SK-N-SH (cell line): ENCODE results near the gene TRIM67. TPM values are rescaled to one million over a fixed set of nuclear protein-coding genes. Genes with fewer than 3 reads are reported as not detected.

Experiments used
- CTCF ChIA-PET: fragments of 300-600, 350-600 bp; formaldehyde crosslinking; extraction: SDS; loops from one replicate; lab custom pipeline; 2021; lab: Yijun Ruan, JAX
- POLR2A ChIA-PET: fragments of 350-600 bp; sonication (Branson Sonifier 250); formaldehyde crosslinking; extraction: SDS; loops from one replicate; lab custom pipeline; 2020; ENCODE audit warnings: antibody characterized with exemption, inconsistent platforms; lab: Yijun Ruan, JAX
- DNase-seq: peaks from one replicate; pipeline ENCODE4 v3.0.0; 2012
- H2AFZ ChIP-seq: fragments of 200-600 bp; sonication (generic); 2 replicates; pipeline ENCODE4 v1.8.1; 2016; ENCODE audit warnings: antibody characterized with exemption, mild to moderate bottlenecking, low read depth
- H3F3A ChIP-seq: fragments of 200-600 bp; sonication (generic); replicated peaks from 2 replicates; pipeline ENCODE3; 2016; ENCODE audit warnings: antibody characterized with exemption, mild to moderate bottlenecking; ENCODE audit not compliant: insufficient read depth
- H3K27ac ChIP-seq, 2 experiments: fragments of 200-500 bp in 1 of 2; fragments of 200-600 bp in 1 of 2; sonication (Bioruptor generic) in 1 of 2; sonication (generic), shearing (Covaris generic) in 1 of 2; 2 replicates each; pipeline versions ENCODE4 v1.5.1 to v1.6.1; 2014 to 2016; ENCODE audit warnings: low read depth in 2 of 2, inconsistent platforms in 1 of 2, low read length in 1 of 2, mild to moderate bottlenecking in 1 of 2, mixed read lengths in 1 of 2
- H3K27me3 ChIP-seq: fragments of 200-600 bp; sonication (generic), shearing (Covaris generic); 2 replicates; pipeline ENCODE4 v1.6.1; 2016; ENCODE audit warnings: mixed run types; ENCODE audit not compliant: insufficient read depth
- H3K36me3 ChIP-seq, 2 experiments: fragments of 200-500 bp in 1 of 2; fragments of 200-600 bp in 1 of 2; sonication (Bioruptor generic) in 1 of 2; sonication (generic) in 1 of 2; replicated peaks in 1 of 2; 2 replicates each; pipeline versions ENCODE3 to v1.5.1; 2014 to 2016; ENCODE audit warnings: low read length in 1 of 2, mild to moderate bottlenecking in 1 of 2; ENCODE audit not compliant: insufficient read depth in 2 of 2, control insufficient read depth in 1 of 2
- H3K4me1 ChIP-seq, 2 experiments: fragments of 200-500 bp in 1 of 2; fragments of 200-600 bp in 1 of 2; sonication (Bioruptor generic) in 1 of 2; sonication (generic), shearing (Covaris generic) in 1 of 2; 2 replicates each; pipeline versions ENCODE4 v1.5.1 to v1.6.1; 2014 to 2016; ENCODE audit warnings: low read depth in 1 of 2, low read length in 1 of 2, mixed run types in 1 of 2; ENCODE audit not compliant: insufficient read depth in 2 of 2, control insufficient read depth in 1 of 2
- H3K4me2 ChIP-seq: fragments of 200-600 bp; sonication (generic), shearing (Covaris generic); 2 replicates; pipeline ENCODE4 v1.6.1; 2017; ENCODE audit warnings: mixed run types
- H3K4me3 ChIP-seq, 2 experiments: fragments of 200-500 bp in 1 of 2; fragments of 200-600 bp in 1 of 2; sonication (Bioruptor generic) in 1 of 2; sonication (generic), shearing (Covaris generic) in 1 of 2; 2 replicates each; pipeline versions ENCODE4 v1.5.1 to v1.8.1; 2014 to 2016; ENCODE audit warnings: low read depth in 2 of 2, inconsistent platforms in 1 of 2, low read length in 1 of 2, mild to moderate bottlenecking in 1 of 2, mixed read lengths in 1 of 2, moderate library complexity in 1 of 2
- H3K79me2 ChIP-seq: fragments of 200-600 bp; sonication (generic); 2 replicates; pipeline ENCODE4 v1.8.1; 2017; ENCODE audit warnings: mild to moderate bottlenecking; ENCODE audit not compliant: insufficient read depth
- H3K9ac ChIP-seq: fragments of 200-600 bp; sonication (generic); 2 replicates; pipeline ENCODE4 v1.6.1; 2017; ENCODE audit warnings: mixed run types
- H3K9me2 ChIP-seq: fragments of 200-600 bp; sonication (generic); 2 replicates; pipeline ENCODE4 v1.6.1; 2017; ENCODE audit warnings: mixed run types
- H3K9me3 ChIP-seq: fragments of 200-600 bp; sonication (generic); 2 replicates; pipeline ENCODE4 v1.6.1; 2017; ENCODE audit warnings: mixed run types, mild to moderate bottlenecking, moderate library complexity
- H4K20me1 ChIP-seq: fragments of 200-600 bp; sonication (generic); 2 replicates; pipeline ENCODE4 v1.6.1; 2017; ENCODE audit warnings: mild to moderate bottlenecking, mixed run types; ENCODE audit not compliant: insufficient read depth
- JUND ChIP-seq: IDR thresholded peaks from 2 replicates; pipeline ENCODE4 v1.4.0; 2012
- MXI1 ChIP-seq: IDR thresholded peaks from 2 replicates; pipeline ENCODE4 v1.6.1; 2012; ENCODE audit warnings: mild to moderate bottlenecking, low read depth, low read length, improper control_type of control experiment
- RFX5 ChIP-seq: IDR thresholded peaks from 2 replicates; pipeline ENCODE4 v1.6.1; 2012; ENCODE audit warnings: mild to moderate bottlenecking, improper control_type of control experiment, low read length
- SMC3 ChIP-seq: IDR thresholded peaks from 2 replicates; pipeline ENCODE4 v1.6.1; 2012; ENCODE audit warnings: low read depth, low read length, improper control_type of control experiment
- TAF1 ChIP-seq: IDR thresholded peaks from 2 replicates; pipeline ENCODE4 v1.6.1; 2012; ENCODE audit warnings: low read depth, mild to moderate bottlenecking, low read length, moderate library complexity, borderline replicate concordance
- TCF12 ChIP-seq: IDR thresholded peaks from 2 replicates; pipeline ENCODE4 v1.4.0; 2012
- WGBS: methylation state at CpG from one replicate; pipeline ENCODE4 v1.1.6; 2017; ENCODE audit warnings: low lambda C conversion rate; 5-methylcytosine and 5-hydroxymethylcytosine counted together
- polyA plus RNA-seq, 3 experiments: library from polyadenylated mRNA; depleted of rRNA; stranded (reverse); fragments of >200 nt; gene quantifications; 2 replicates each; pipeline ENCODE4 v1.2.3, GENCODE V29; 2012
- TF ChIP-seq, protein P1 (sequence below): fragments of 150-350 bp; IDR thresholded peaks from 2 replicates; pipeline ENCODE4 v1.6.1; 2016; ENCODE audit warnings: mild to moderate bottlenecking, low read depth, low read length
- TF ChIP-seq, protein P2 (sequence below): IDR thresholded peaks from 2 replicates; pipeline ENCODE4 v1.4.0; 2012; ENCODE audit warnings: low read depth, borderline replicate concordance
- TF ChIP-seq, protein P3 (sequence below): fragments of 200-600 bp; sonication (generic); IDR thresholded peaks from 2 replicates; pipeline ENCODE4 v1.6.1; 2017; ENCODE audit warnings: antibody characterized with exemption, mild to moderate bottlenecking, moderate library complexity
- TF ChIP-seq, protein P4 (sequence below): IDR thresholded peaks from 2 replicates; pipeline ENCODE4 v1.6.1; 2012; ENCODE audit warnings: mild to moderate bottlenecking, low read depth, low read length, moderate library complexity

TRIM67 gene
- polyA plus RNA-seq, 1 of the 3 experiments (the other 2 are of a cell fraction): not detected

DNA sequence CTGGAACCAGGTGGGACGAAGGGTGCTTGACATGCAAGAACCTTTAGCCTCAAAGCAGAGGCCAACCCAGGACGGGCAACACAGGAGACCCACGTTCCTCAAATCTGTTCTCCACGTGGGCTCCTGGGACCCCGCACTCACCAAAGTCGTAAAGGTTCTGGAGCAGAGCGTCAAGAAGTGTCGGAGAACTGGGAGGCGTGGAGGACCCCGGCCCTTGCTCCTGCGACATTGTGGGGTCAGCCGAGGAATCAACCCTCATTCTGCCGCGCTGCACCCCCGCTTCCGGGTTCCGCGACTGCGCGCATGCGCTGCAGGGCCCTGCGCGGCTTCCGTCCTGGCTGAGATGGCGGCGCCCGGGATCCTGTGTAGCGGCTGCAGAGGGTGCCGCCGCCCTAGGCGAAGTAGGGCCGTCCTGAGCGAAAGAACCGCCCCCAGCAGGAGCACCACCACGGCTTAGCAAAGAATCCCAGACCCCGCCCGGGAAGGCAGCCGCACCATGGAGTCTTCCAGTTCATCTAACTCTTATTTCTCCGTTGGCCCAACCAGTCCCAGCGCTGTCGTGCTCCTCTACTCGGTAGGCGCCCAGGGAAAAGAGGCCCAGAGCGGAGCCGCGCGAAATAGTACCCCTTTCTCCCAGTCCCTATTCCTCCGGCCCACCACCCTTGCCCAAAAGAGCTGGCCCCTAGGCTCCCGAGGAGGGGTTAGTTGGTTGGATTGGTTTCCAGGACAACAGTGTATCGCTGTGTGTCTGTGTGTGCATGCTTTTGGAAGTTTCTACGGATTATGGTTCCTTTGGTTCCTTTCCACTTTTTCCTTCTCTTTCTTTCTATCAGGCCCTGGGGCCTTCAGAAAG, 79.3 kb downstream of the TRIM67 start, which contains the start of gene GNPAT (continued):
- TF ChIP-seq, protein P1, sequence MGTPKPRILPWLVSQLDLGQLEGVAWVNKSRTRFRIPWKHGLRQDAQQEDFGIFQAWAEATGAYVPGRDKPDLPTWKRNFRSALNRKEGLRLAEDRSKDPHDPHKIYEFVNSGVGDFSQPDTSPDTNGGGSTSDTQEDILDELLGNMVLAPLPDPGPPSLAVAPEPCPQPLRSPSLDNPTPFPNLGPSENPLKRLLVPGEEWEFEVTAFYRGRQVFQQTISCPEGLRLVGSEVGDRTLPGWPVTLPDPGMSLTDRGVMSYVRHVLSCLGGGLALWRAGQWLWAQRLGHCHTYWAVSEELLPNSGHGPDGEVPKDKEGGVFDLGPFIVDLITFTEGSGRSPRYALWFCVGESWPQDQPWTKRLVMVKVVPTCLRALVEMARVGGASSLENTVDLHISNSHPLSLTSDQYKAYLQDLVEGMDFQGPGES: no peak
- TF ChIP-seq MXI1 (peak; percentile 83), TCF12 (peak; percentile 9; the same call in 1 of the 2 replicates), TAF1 (peak; percentile 94), JUND (no peak), RFX5 (no peak)
- TF ChIP-seq, protein P2, sequence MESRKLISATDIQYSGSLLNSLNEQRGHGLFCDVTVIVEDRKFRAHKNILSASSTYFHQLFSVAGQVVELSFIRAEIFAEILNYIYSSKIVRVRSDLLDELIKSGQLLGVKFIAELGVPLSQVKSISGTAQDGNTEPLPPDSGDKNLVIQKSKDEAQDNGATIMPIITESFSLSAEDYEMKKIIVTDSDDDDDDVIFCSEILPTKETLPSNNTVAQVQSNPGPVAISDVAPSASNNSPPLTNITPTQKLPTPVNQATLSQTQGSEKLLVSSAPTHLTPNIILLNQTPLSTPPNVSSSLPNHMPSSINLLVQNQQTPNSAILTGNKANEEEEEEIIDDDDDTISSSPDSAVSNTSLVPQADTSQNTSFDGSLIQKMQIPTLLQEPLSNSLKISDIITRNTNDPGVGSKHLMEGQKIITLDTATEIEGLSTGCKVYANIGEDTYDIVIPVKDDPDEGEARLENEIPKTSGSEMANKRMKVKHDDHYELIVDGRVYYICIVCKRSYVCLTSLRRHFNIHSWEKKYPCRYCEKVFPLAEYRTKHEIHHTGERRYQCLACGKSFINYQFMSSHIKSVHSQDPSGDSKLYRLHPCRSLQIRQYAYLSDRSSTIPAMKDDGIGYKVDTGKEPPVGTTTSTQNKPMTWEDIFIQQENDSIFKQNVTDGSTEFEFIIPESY: no peak
- TF ChIP-seq, protein P3, sequence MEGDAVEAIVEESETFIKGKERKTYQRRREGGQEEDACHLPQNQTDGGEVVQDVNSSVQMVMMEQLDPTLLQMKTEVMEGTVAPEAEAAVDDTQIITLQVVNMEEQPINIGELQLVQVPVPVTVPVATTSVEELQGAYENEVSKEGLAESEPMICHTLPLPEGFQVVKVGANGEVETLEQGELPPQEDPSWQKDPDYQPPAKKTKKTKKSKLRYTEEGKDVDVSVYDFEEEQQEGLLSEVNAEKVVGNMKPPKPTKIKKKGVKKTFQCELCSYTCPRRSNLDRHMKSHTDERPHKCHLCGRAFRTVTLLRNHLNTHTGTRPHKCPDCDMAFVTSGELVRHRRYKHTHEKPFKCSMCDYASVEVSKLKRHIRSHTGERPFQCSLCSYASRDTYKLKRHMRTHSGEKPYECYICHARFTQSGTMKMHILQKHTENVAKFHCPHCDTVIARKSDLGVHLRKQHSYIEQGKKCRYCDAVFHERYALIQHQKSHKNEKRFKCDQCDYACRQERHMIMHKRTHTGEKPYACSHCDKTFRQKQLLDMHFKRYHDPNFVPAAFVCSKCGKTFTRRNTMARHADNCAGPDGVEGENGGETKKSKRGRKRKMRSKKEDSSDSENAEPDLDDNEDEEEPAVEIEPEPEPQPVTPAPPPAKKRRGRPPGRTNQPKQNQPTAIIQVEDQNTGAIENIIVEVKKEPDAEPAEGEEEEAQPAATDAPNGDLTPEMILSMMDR: no peak
- TF ChIP-seq, protein P4, sequence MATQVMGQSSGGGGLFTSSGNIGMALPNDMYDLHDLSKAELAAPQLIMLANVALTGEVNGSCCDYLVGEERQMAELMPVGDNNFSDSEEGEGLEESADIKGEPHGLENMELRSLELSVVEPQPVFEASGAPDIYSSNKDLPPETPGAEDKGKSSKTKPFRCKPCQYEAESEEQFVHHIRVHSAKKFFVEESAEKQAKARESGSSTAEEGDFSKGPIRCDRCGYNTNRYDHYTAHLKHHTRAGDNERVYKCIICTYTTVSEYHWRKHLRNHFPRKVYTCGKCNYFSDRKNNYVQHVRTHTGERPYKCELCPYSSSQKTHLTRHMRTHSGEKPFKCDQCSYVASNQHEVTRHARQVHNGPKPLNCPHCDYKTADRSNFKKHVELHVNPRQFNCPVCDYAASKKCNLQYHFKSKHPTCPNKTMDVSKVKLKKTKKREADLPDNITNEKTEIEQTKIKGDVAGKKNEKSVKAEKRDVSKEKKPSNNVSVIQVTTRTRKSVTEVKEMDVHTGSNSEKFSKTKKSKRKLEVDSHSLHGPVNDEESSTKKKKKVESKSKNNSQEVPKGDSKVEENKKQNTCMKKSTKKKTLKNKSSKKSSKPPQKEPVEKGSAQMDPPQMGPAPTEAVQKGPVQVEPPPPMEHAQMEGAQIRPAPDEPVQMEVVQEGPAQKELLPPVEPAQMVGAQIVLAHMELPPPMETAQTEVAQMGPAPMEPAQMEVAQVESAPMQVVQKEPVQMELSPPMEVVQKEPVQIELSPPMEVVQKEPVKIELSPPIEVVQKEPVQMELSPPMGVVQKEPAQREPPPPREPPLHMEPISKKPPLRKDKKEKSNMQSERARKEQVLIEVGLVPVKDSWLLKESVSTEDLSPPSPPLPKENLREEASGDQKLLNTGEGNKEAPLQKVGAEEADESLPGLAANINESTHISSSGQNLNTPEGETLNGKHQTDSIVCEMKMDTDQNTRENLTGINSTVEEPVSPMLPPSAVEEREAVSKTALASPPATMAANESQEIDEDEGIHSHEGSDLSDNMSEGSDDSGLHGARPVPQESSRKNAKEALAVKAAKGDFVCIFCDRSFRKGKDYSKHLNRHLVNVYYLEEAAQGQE: no peak

DNA sequence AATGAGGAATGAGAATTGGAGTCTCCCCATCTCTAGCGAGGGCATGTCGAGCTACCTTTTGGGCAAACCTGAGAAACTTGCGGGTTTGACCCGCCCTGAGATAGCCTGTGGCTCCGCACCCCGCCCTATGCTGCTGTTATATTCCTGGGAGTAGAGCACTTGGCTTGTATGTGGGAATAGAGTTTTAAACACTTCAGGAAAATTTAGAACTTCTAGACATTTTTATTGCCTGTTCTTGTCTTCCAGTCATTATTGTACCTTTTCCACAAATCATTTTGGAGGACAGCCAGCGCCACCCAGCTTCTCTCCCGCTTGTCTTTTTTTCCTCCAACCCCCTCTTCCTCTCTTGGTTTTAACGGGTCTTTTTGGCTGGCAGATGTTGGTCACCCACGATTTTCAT, 79.9 kb downstream of the TRIM67 start:
- peak; percentile 58 for DNase-seq
- H3K4me2 ChIP-seq: peak overlapping the region; percentile 88
- CTCF ChIA-PET: interaction anchor here (1.2 kb wide), 1 partner anchor 30 kb away, joined by 5 read pairs; no protein-coding TSS in a partner anchor
- H3K9me2 ChIP-seq: no peaks in the 10 kb centered on the region
- peaks cover 70% of the 10 kb centered on the region for H3K79me2 ChIP-seq
- POLR2A ChIA-PET: interaction anchor here (0.5 kb wide), 1 partner anchor 343 kb away, joined by 4 read pairs; no protein-coding TSS in a partner anchor
- peak overlapping the region; percentile 75 to 83 for H3K27ac ChIP-seq
- 0% methylated on average over 10 of the region's 10 CpGs for WGBS
- peaks cover 13 to 17% of the 10 kb centered on the region in 2 experiments for H3K4me1 ChIP-seq
- H3K27me3 ChIP-seq: no peaks in the 10 kb centered on the region
- peaks cover 12 to 21% of the 10 kb centered on the region in 2 experiments for H3K36me3 ChIP-seq
- H4K20me1 ChIP-seq: peaks cover 7% of the 10 kb centered on the region; the same call in 1 of the 2 replicates
- no peaks in the 10 kb centered on the region for H3K9me3 ChIP-seq
- H3F3A ChIP-seq: no peaks in the 10 kb centered on the region
- peak overlapping the region; percentile 95 for H2AFZ ChIP-seq
- H3K4me3 ChIP-seq: peak overlapping the region; percentile 86 to 90
- TF ChIP-seq, protein P3: 0 out of 2 replicates have a peak, but pooled peaks have one; percentile 6
- no peak for TF ChIP-seq SMC3
- H3K9ac ChIP-seq: peak overlapping the region; percentile 88
